GM18498 (cell line): ENCODE results near the gene EXOC4.
"Not testable (repeated sequence)": the region's sequence is repeated elsewhere in the genome, so short reads cannot be mapped to it uniquely, and the experiment has no call there.

Experiments
- ATAC-seq: cut with Tn5 transposase; IDR thresholded peaks from one replicate; pipeline ENCODE4 v1.9.1; 2021; ENCODE audit warnings: mild to moderate bottlenecking, moderate library complexity; ENCODE audit not compliant: unreplicated experiment

Gene EXOC4

GRCh38 chr7:133313575-133313974 lies 60.7 kb downstream of the EXOC4 start:
- ATAC-seq, result no peak

- ATAC-seq, result no peak
Measured at GRCh38 chr7:133314084-133314483, 61.2 kb downstream of the EXOC4 start.

- no peak for ATAC-seq
Measured at GRCh38 chr7:133315332-133316040, 62.6 kb downstream of the EXOC4 start.

GRCh38 chr7:133319842-133320241 lies 67.0 kb downstream of the EXOC4 start:
- no peak for ATAC-seq

- no peak for ATAC-seq
Measured at GRCh38 chr7:133320891-133321290, 68.0 kb downstream of the EXOC4 start.

GRCh38 chr7:133321366-133321765 lies 68.5 kb downstream of the EXOC4 start:
- not testable (repeated sequence) for ATAC-seq

- ATAC-seq, result not testable (repeated sequence)
Measured at GRCh38 chr7:133326745-133327144, 73.9 kb downstream of the EXOC4 start.

- ATAC-seq, result not testable (repeated sequence)
Measured at GRCh38 chr7:133328021-133328420, 75.1 kb downstream of the EXOC4 start.

GRCh38 chr7:133330085-133330484 lies 77.2 kb downstream of the EXOC4 start:
- no peak for ATAC-seq

GRCh38 chr7:133331861-133332260 lies 79.0 kb downstream of the EXOC4 start:
- no peak for ATAC-seq

- ATAC-seq, result no peak
Measured at GRCh38 chr7:133339772-133340171, 86.9 kb downstream of the EXOC4 start.

GRCh38 chr7:133344275-133344674 lies 91.4 kb downstream of the EXOC4 start:
- no peak for ATAC-seq

- ATAC-seq, result no peak
Measured at GRCh38 chr7:133345690-133346421, 93.0 kb downstream of the EXOC4 start.

GRCh38 chr7:133348250-133348649 lies 95.4 kb downstream of the EXOC4 start:
- ATAC-seq, result no peak

- ATAC-seq, result peak; percentile 72
Measured at GRCh38 chr7:133349101-133349500, 96.2 kb downstream of the EXOC4 start.

GRCh38 chr7:133352430-133352829 lies 99.6 kb downstream of the EXOC4 start:
- ATAC-seq, result no peak

- ATAC-seq, result no peak
Measured at GRCh38 chr7:133353775-133354174, 100.9 kb downstream of the EXOC4 start.

GRCh38 chr7:133354546-133355324 lies 101.9 kb downstream of the EXOC4 start:
- ATAC-seq, result no peak

GRCh38 chr7:133355325-133355708 lies 102.4 kb downstream of the EXOC4 start:
- no peak for ATAC-seq

GRCh38 chr7:133355822-133356221 lies 102.9 kb downstream of the EXOC4 start:
- no peak for ATAC-seq

GRCh38 chr7:133358708-133359107 lies 105.8 kb downstream of the EXOC4 start:
- ATAC-seq, result no peak

GRCh38 chr7:133359449-133359848 lies 106.6 kb downstream of the EXOC4 start:
- no peak for ATAC-seq
